GM18520 (cell line): ENCODE results near the gene NCOA1.
A peak's percentile ranks its signal among the peaks of the same experiment; 100 is the strongest.
"Not testable (repeated sequence)": the region's sequence is repeated elsewhere in the genome, so short reads cannot be mapped to it uniquely, and the experiment has no call there.

Source experiments
- ATAC-seq: cut with Tn5 transposase; IDR thresholded peaks from one replicate; pipeline ENCODE4 v1.9.1; 2021; ENCODE audit not compliant: unreplicated experiment

NCOA1 gene

DNA sequence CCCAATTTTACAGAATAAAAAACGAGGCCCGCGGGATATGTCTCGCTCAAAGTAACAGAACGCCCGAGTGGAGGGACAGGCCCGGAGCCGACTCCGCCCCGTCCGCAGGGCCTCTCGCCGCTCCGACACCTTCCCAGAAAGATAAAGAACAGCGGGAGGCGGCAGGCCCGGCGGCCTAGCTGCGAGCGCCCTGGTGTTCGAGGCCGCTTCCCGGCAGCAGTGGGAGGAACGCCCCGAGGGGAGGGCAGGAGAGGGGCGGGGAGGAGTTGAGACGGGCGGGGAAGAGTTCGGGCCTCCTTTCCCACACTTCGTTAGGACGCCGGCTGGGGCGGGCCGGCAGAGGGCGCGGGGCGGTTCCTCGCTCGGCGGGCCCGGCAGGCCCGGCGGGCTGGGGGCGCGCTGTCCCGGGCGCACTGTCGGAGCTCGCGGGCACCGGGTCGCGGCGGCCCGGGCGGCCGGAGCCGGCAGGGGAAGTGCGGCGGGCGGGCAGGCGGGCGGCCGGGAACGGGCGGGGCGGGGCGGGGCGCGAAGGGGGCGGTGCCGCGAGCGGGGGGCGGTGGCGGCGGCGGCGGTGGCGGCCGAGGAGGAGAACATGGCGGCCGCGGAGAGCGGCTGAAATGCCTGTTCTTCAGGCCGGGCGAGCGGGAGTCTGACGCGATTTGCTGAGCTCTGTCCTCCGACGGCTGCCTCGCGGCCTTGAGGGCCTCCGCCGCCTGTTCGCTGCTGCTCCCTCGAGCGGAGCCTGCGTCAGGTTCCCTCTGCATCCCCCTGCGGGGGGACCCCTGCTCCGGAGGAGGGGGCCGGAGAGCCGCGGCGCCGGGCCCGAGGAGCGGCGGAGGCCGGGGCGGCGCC, at the start of gene NCOA1:
TSS of gene NCOA1 (plus strand) at position 565 of the 852 bp plus-strand sequence. CDS start 167,424 bp downstream, outside the sequence.
- ATAC-seq, result peak; percentile 42

DNA sequence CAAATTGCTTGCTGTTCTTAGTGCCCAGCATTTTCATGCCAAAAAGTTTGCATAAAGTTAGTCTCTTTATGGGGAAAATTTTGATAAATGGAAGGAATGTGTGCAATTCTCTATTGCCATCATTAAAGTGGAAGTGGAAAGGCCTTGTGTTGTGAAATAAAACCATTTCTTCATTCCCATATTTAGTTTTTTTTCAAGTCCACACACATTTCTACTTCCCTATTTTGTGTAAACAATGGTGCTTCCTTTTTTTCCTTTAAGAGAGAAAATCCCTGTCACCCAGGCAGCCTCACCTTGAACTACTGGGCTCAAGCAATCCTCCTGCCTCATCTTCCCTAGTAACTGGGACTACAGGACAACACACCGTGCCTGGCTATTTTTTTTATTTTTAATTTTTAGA, 42.3 kb upstream of the NCOA1 start:
- ATAC-seq, result no peak

- ATAC-seq, result no peak
Observed at GRCh38 chr2:24449344-24449743, 41.7 kb upstream of the NCOA1 start.

DNA sequence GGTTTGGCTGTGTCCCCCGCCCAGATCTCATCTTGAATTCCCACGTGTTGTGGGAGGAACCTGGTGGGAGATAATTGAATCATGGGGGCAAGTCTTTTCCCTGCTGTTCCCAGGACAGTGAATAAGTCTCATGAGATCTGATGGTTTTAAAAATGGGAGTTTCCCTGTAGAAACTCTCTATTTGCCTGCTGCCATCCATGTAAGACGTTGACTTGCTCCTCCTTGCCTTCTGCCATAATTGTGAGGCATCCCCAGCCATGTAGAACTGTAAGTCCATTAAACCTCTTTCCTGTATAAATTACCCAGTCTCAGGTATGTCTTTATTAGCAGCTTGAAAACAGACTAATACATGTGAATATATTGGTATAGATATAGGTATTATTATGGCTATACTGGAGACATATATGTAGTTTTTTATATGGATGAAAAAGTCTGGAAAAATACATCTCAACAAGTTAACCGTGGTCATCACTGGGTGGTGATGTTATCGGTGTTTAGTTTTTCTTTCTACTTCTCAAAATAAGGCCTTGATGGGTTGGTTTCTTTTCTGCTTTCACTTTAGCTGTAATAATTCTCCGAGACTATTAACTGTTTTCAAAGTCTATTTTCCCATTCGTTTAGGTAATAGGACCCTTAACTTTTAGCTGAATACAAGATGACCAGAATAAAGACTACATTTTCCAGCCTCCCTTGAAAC, 39.1 kb upstream of the NCOA1 start:
- ATAC-seq, result no peak

DNA sequence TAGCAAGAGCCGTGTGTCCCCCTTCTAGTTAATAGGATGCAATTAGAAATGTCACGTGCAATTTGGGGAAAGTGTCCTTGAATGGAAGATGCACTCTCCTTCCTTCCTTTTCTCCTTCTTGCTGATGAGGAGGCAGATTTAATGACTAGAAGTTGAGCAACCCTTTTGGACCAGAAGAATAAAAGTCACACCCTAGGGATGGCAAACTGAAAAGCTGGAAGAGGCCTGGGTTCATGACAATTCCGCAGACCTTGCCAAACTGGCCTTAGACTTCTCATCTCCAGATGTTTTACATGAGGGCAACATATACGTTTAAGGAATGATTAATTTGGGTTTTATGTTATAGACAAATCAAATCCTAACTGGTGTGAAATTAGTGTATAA, 38.6 kb upstream of the NCOA1 start:
- ATAC-seq, result no peak

DNA sequence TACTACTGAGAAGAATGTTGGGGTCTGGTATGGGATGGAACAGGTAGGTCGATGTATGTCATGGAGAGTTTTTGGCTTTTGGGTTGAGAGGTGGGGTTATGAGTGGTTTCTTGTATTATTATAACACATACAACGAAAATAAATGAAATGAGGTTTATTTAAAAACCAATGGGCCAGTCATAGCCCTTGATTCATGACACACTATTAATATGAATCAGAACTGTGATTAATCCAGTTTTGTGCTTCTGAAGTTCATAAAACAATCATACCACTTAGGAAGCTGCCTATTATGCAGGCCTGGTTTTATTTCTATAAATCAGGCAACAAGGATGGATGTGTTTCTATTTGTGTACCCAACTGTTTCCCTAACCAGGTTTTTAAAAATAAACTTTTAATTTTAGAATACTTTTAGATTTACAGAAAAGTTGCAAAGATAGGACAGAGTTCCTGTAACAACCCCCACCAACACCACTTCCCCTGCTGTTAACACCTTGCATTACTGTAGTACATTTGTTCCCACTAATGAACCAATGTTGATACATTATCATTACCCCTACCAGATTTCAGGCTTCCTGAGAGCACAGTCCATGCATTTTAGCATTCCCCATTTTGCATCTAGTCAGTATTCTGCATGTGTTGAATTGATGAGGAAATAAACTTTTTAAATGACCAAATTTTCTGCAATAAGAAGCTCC, 37.5 kb upstream of the NCOA1 start:
- no peak for ATAC-seq

DNA sequence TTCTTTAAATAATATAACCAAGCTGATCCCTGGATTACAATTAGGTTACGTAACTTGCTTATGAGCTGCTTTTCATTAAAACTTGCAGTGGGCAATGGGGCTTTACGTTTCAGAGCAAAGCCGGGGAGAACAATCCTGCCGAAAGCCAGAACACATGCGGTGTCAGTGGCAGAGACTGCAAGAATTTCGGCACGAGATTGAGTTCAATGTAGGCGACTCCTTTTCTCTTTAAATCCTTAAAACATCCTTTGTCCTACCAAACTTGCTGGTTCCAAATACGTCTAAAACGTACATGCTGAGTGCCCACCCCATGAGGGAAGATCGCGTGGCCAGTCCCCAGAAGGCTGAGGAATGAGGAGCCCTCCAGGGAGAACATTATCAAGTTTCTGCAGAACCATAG, 36.8 kb upstream of the NCOA1 start:
- ATAC-seq, result no peak

GRCh38 chr2:24456599-24457556, 34.2 kb upstream of the NCOA1 start:
- ATAC-seq, result no peak

DNA sequence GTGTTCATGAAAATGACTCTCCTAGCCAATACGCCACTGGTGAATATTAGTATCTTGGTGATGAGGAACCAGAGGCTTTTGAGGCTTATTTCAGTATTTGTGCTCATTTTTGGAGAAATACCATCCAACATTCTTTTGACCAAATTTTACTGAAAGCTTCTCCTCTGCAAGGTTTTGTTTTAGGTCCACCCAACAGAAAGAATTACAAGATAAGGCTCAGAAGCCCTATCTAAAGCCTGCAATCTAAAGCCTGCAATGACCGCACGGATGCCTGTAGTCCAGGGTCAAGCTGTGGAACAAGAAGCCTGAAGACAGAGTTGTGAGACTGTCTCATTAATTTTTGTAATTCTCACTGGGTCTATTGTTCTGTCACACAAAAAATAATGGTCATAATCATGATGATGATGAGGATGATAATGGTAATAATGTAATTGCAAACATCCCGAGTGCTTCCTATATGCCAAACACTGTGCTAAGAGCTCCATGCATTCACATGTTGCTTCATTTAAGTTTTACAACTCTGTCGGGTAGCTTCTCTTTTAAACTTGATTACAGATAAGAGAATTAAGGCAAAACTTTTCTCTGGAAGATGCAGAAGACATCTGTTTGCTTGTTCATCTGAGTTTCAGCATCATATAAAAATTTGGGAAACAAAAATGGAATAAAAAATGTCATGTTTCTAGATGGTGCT, 33.2 kb upstream of the NCOA1 start:
- ATAC-seq, result no peak

GRCh38 chr2:24459224-24460161, 31.6 kb upstream of the NCOA1 start:
- ATAC-seq, result no peak

GRCh38 chr2:24461685-24462084, 29.4 kb upstream of the NCOA1 start:
- ATAC-seq, result no peak

- no peak for ATAC-seq
Observed at GRCh38 chr2:24463271-24463670, 27.8 kb upstream of the NCOA1 start.

DNA sequence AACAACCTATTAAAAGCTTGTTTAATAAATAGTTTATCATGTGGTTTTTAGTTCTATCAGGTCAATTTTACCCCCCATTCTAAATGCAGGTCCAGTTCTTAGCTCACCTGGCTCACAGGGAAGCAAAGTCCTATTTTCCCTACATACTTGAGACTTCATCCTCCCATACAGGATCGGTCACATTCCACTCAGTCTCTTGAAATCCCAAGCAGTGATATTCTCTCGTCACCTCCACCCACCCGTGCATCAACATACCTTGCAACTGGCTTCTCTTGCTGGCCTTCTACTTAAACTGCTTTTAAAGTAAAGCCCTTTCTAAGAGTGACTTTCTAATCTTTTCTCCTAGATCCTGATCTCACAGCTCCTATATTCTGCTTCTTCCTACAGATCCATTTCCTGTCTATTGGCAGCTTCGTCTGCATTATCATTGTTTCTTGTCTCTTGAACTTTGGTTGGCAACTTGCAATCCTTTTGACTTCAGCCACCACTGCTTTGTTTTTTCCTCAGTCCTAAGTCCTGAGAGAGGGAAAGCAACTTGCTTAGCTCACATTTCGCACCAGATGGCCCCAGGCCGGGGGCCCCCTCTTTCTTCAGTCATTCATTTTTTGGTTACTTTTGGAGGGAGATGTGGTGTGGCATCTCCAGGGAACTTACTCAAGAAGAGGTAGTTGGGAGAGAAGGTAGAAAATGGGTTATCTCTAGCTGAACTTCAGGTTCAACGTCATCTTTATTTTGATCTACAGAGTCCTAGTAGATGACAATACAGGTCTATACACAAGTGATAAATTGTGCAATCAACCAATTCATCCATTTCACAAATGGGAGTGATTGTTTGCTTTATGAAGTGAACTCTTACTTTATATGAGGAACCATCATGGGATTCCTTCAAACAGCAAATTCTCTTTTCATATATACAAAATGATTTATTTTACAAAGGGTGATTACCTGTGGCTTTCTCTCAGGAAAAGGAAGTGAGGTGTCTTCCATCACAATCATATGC, 23.9 kb upstream of the NCOA1 start:
- no peak for ATAC-seq

GRCh38 chr2:24468453-24468852, 22.6 kb upstream of the NCOA1 start:
- ATAC-seq, result not testable (repeated sequence)

GRCh38 chr2:24469148-24469650, 21.9 kb upstream of the NCOA1 start:
- ATAC-seq, result no peak

GRCh38 chr2:24471662-24472061, 19.4 kb upstream of the NCOA1 start:
- no peak for ATAC-seq

DNA sequence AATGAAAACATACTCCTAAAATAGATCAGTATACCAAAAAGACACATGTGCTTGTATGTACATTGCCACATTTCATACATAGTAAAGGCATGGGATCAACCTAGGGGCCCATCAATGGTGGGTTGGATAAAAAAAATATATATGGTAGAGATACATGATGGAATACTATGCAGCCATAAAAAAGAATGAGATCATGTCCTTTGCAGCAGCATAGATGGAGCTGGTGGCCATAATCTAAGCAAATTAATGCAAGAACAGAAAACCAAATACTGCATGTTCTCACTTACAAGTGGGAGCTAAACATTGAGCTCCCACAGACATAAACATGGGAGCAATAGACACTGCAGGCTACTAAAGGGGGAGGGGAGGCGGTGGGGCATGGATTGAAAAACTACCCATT, 18.6 kb upstream of the NCOA1 start:
- no peak for ATAC-seq

- no peak for ATAC-seq
Observed at GRCh38 chr2:24473626-24474025, 17.4 kb upstream of the NCOA1 start.
